HepG2 (cell line): Measurements from ENCODE around the gene MAMLD1.

Experiments
- HNRNPK ChIP-seq: fragments of 200-400 bp; formaldehyde crosslinking; IDR thresholded peaks from 2 replicates; pipeline ENCODE4 v1.6.1; 2018; ENCODE audit warnings: low read length, low read depth, moderate library complexity, mild to moderate bottlenecking; ENCODE audit not compliant: poor library complexity, severe bottlenecking
- JUNB ChIP-seq: sonication (generic); formaldehyde crosslinking; IDR thresholded peaks from 2 replicates; pipeline ENCODE4 v1.8.0; 2022; ENCODE audit warnings: missing genetic modification reagents, mild to moderate bottlenecking, borderline replicate concordance
- KDM6A ChIP-seq: IDR thresholded peaks from 2 replicates; pipeline ENCODE4 v1.6.1; 2016; ENCODE audit warnings: low read depth
- NR1H2 ChIP-seq: sonication (generic); formaldehyde crosslinking; IDR thresholded peaks from 2 replicates; pipeline ENCODE4 v1.8.1; 2022; ENCODE audit warnings: low read depth, missing genetic modification reagents, borderline replicate concordance
- SIN3A ChIP-seq: IDR thresholded peaks from 2 replicates; pipeline ENCODE4 v1.6.1; 2011; ENCODE audit warnings: low read depth, mild to moderate bottlenecking, control low read depth, low read length, borderline replicate concordance
- U2AF2 ChIP-seq: fragments of 200-400 bp; formaldehyde crosslinking; IDR thresholded peaks from 2 replicates; pipeline ENCODE4 v1.6.1; 2017; ENCODE audit warnings: low read depth, mild to moderate bottlenecking, low read length
- ZNF274 ChIP-seq: sonication (generic); formaldehyde crosslinking; IDR thresholded peaks from 2 replicates; pipeline ENCODE4 v1.5.1; 2020; ENCODE audit warnings: mild to moderate bottlenecking, missing genetic modification reagents
- ZNF562 ChIP-seq: sonication (generic); formaldehyde crosslinking; IDR thresholded peaks from 2 replicates; pipeline ENCODE4 v1.8.0; 2022; ENCODE audit warnings: missing genetic modification reagents, borderline replicate concordance
- ZSCAN29 ChIP-seq: sonication (generic); formaldehyde crosslinking; conservative IDR thresholded peaks from 2 replicates; pipeline ENCODE4 v1.4.0; 2020; ENCODE audit warnings: mild to moderate bottlenecking, missing genetic modification reagents
- TF ChIP-seq, protein P1 (sequence below): sonication (generic); formaldehyde crosslinking; IDR thresholded peaks from 2 replicates; pipeline ENCODE4 v1.9.0; 2021; ENCODE audit warnings: missing genetic modification reagents, borderline replicate concordance

- TF ChIP-seq SIN3A (no peak), KDM6A (no peak), ZNF274 (no peak), NR1H2 (CRISPR knock-in tag) (no peak), HNRNPK (no peak), ZSCAN29 (CRISPR knock-in tag) (no peak), U2AF2 (no peak), ZNF562 (no peak), JUNB (CRISPR knock-in tag) (no peak)
- TF ChIP-seq, protein P1, sequence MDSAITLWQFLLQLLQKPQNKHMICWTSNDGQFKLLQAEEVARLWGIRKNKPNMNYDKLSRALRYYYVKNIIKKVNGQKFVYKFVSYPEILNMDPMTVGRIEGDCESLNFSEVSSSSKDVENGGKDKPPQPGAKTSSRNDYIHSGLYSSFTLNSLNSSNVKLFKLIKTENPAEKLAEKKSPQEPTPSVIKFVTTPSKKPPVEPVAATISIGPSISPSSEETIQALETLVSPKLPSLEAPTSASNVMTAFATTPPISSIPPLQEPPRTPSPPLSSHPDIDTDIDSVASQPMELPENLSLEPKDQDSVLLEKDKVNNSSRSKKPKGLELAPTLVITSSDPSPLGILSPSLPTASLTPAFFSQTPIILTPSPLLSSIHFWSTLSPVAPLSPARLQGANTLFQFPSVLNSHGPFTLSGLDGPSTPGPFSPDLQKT (CRISPR knock-in tag) = no peak
These were observed 163.6 kb downstream of the MAMLD1 start for GRCh38 chrX:150526692-150527091.
